ENCODE data around the gene PHF20.

GRCh38 chr20:35762461-35762860 is 9.4 kb upstream of the PHF20 start:
- TF ChIP-seq, protein P1, sequence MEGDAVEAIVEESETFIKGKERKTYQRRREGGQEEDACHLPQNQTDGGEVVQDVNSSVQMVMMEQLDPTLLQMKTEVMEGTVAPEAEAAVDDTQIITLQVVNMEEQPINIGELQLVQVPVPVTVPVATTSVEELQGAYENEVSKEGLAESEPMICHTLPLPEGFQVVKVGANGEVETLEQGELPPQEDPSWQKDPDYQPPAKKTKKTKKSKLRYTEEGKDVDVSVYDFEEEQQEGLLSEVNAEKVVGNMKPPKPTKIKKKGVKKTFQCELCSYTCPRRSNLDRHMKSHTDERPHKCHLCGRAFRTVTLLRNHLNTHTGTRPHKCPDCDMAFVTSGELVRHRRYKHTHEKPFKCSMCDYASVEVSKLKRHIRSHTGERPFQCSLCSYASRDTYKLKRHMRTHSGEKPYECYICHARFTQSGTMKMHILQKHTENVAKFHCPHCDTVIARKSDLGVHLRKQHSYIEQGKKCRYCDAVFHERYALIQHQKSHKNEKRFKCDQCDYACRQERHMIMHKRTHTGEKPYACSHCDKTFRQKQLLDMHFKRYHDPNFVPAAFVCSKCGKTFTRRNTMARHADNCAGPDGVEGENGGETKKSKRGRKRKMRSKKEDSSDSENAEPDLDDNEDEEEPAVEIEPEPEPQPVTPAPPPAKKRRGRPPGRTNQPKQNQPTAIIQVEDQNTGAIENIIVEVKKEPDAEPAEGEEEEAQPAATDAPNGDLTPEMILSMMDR (IDR thresholded peaks at IDR 0.05), result no peak
- no peak for TF ChIP-seq POLR2A (IDR thresholded peaks at IDR 0.05)
